T-helper 1 cell (primary cell): Measurements from ENCODE around the gene SLC25A11.
"Not testable (repeated sequence)": the region's sequence is repeated elsewhere in the genome, so short reads cannot be mapped to it uniquely, and the experiment has no call there.

Experiments used
- DNase-seq, 5 donors: peaks; one replicate each; pipeline ENCODE4 v3.0.0-alpha.2; 2012 to 2020

The SLC25A11 gene

GRCh38 chr17:4945176-4945943 is 5.5 kb upstream of the SLC25A11 start:
- DNase-seq: peak; percentile 35 to 85 (median 58)

GRCh38 chr17:4944554-4945175 is 4.8 kb upstream of the SLC25A11 start:
- DNase-seq: no peak

- DNase-seq: peak in 3 of 5 donors; percentile 42 to 85 (median 45)
These were observed 4.3 kb upstream of the SLC25A11 start for GRCh38 chr17:4944163-4944553.

GRCh38 chr17:4942760-4943508 is 3.1 kb upstream of the SLC25A11 start:
- DNase-seq: no peak

GRCh38 chr17:4941319-4941610 is 1.4 kb upstream of the SLC25A11 start:
- no peak for DNase-seq

GRCh38 chr17:4940555-4941318 is 891 bp upstream of the SLC25A11 start:
- peak in 3 of 5 donors; percentile 31 to 56 (median 42) for DNase-seq

- DNase-seq: peak in 1 of 5 donors; percentile 12
These were observed 375 bp downstream of the SLC25A11 start for GRCh38 chr17:4939546-4939795.

GRCh38 chr17:4938688-4939545 is 929 bp downstream of the SLC25A11 start:
- DNase-seq: no peak

GRCh38 chr17:4938069-4938491 is 1.8 kb downstream of the SLC25A11 start:
- no peak for DNase-seq

- DNase-seq: no peak
These were observed 2.3 kb downstream of the SLC25A11 start for GRCh38 chr17:4937553-4937952.

GRCh38 chr17:4936436-4936835 is 3.4 kb downstream of the SLC25A11 start:
- no peak for DNase-seq

- DNase-seq: no peak
These were observed 4.2 kb downstream of the SLC25A11 start for GRCh38 chr17:4935650-4936049.

GRCh38 chr17:4934173-4934979 is 5.5 kb downstream of the SLC25A11 start:
- DNase-seq: no peak

- no peak for DNase-seq
These were observed 6.2 kb downstream of the SLC25A11 start for GRCh38 chr17:4933646-4934045.

- no peak for DNase-seq
These were observed 7.1 kb downstream of the SLC25A11 start for GRCh38 chr17:4932756-4933155.

- no peak for DNase-seq
These were observed 7.9 kb downstream of the SLC25A11 start, which contains the start of gene GP1BA for GRCh38 chr17:4931963-4932362. Gene GP1BA (plus strand): TSS chr17:4932277. CDS start chr17:4932605, 328 bp downstream.

- DNase-seq: no peak
These were observed 11.0 kb downstream of the SLC25A11 start for GRCh38 chr17:4928881-4929280.

GRCh38 chr17:4926577-4927335 is 13.1 kb downstream of the SLC25A11 start:
- DNase-seq: not testable (repeated sequence)

GRCh38 chr17:4921320-4921719 is 18.5 kb downstream of the SLC25A11 start:
- no peak for DNase-seq

- no peak for DNase-seq
These were observed 19.3 kb downstream of the SLC25A11 start for GRCh38 chr17:4920351-4921048.
